GM12878 (cell line): Measurements from ENCODE around the gene TBCD. TPM values are rescaled to one million over a fixed set of nuclear protein-coding genes. Genes with fewer than 3 reads are reported as not detected.

Source experiments
- ATAC-seq: fragments of 200-7000 bp; cut with Tn5 transposase; 3 replicates; pipeline ENCODE4 v1.9.1; 2020; ENCODE audit warnings: mild to moderate bottlenecking, moderate library complexity
- BruUV-seq: library from RNA; stranded (reverse); fragments of 400-500 nt; replicated peaks from 2 replicates; lab custom pipeline; 2021; lab: Mats Ljungman, UMichigan
- CTCF ChIA-PET: fragments of 300-600 bp; sonication (Branson Sonifier 250); formaldehyde crosslinking; extraction: SDS; loops from one replicate; lab custom pipeline; 2021; ENCODE audit warnings: inconsistent platforms; lab: Yijun Ruan, JAX
- POLR2A ChIA-PET: fragments of 350-600 bp; formaldehyde crosslinking; extraction: SDS; loops from one replicate; lab custom pipeline; 2021; ENCODE audit warnings: inconsistent platforms; lab: Charles Lee
- RAD21 ChIA-PET: fragments of 300-600 bp; sonication (Branson Sonifier 250); formaldehyde crosslinking; loops from one replicate; lab custom pipeline; 2023; ENCODE audit warnings: antibody characterized with exemption; ENCODE audit not compliant: unreplicated experiment; lab: Charles Lee
- SMC1A ChIA-PET: fragments of 300-600 bp; sonication (Branson Sonifier 250); formaldehyde crosslinking; loops from one replicate; lab custom pipeline; 2023; ENCODE audit not compliant: unreplicated experiment, uncharacterized antibody; lab: Charles Lee
- DNase-seq: peaks from one replicate; pipeline ENCODE4 v3.0.0-alpha.2; 2011; ENCODE audit warnings: low read depth, low spot score
- FAIRE-seq: peaks from 3 replicates; lab custom pipeline; 2011; peaks lifted over from hg19 to GRCh38; lab: Jason Lieb, UNC
- H2AFZ ChIP-seq: 2 replicates; pipeline ENCODE4 v1.6.0; 2011; ENCODE audit warnings: low read depth, low read length, control low read depth; ENCODE audit not compliant: control insufficient read depth
- H3K27ac ChIP-seq: 2 replicates; pipeline ENCODE4 v1.5.1; 2011; ENCODE audit warnings: control low read depth; ENCODE audit not compliant: control insufficient read depth, insufficient read depth
- H3K27me3 ChIP-seq, 2 experiments: replicated peaks in 1 of 2; 2 replicates each; pipeline versions ENCODE4 v1.6.0 to v1.6.1; 2011; ENCODE audit warnings: low read length in 1 of 2; ENCODE audit not compliant: control insufficient read depth in 2 of 2, insufficient read depth in 2 of 2
- H3K36me3 ChIP-seq, 2 experiments: 2 replicates each; pipeline ENCODE4 v1.5.1; 2011; ENCODE audit warnings: low read length in 1 of 2; ENCODE audit not compliant: control insufficient read depth in 2 of 2, insufficient read depth in 2 of 2
- H3K4me1 ChIP-seq: 2 replicates; pipeline ENCODE4 v1.6.1; 2011; ENCODE audit warnings: mild to moderate bottlenecking, low read length, moderate library complexity, mixed read lengths; ENCODE audit not compliant: control insufficient read depth, insufficient read depth
- H3K4me2 ChIP-seq: 2 replicates; pipeline ENCODE4 v1.6.0; 2011; ENCODE audit warnings: control low read depth; ENCODE audit not compliant: control insufficient read depth, insufficient read depth
- H3K4me3 ChIP-seq: fragments of 200-600 bp; sonication (generic); 2 replicates; pipeline ENCODE4 v1.5.1; 2016
- H3K79me2 ChIP-seq: 2 replicates; pipeline ENCODE4 v1.6.0; 2011; ENCODE audit warnings: low read length; ENCODE audit not compliant: control insufficient read depth, insufficient read depth
- H3K9ac ChIP-seq: 2 replicates; pipeline ENCODE4 v1.8.0; 2011; ENCODE audit warnings: low read length, control low read depth, mixed read lengths; ENCODE audit not compliant: control insufficient read depth, insufficient read depth
- H3K9me3 ChIP-seq: replicated peaks from 3 replicates; pipeline ENCODE4 v1.5.1; 2011; ENCODE audit warnings: mild to moderate bottlenecking, low read length; ENCODE audit not compliant: control insufficient read depth, insufficient read depth
- H4K20me1 ChIP-seq: 2 replicates; pipeline ENCODE4 v1.6.0; 2011; ENCODE audit not compliant: control insufficient read depth, insufficient read depth
- ASH2L ChIP-seq: fragments of 300-600, 200-600 bp; sonication (generic); IDR thresholded peaks from 2 replicates; pipeline ENCODE4 v1.6.1; 2017; ENCODE audit warnings: low read depth, mild to moderate bottlenecking, borderline replicate concordance
- BCL11A ChIP-seq: IDR thresholded peaks from 2 replicates; pipeline ENCODE4 v1.6.1; 2011; ENCODE audit warnings: low read depth, low read length
- BHLHE40 ChIP-seq, 2 experiments: fragments of 450-650 bp in 1 of 2; IDR thresholded peaks; 2 replicates each; pipeline ENCODE4 v1.6.1; 2011 to 2017; ENCODE audit warnings: low read depth in 2 of 2, borderline replicate concordance in 1 of 2, improper control_type of control experiment in 1 of 2, low read length in 1 of 2, mild to moderate bottlenecking in 1 of 2
- CHD4 ChIP-seq: fragments of 200-600 bp; sonication (generic); IDR thresholded peaks from 2 replicates; pipeline ENCODE4 v1.6.1; 2016; ENCODE audit warnings: mild to moderate bottlenecking
- EED ChIP-seq: sonication (generic); IDR thresholded peaks from 2 replicates; pipeline ENCODE4 v1.6.1; 2016; ENCODE audit warnings: antibody characterized with exemption, low read depth
- IKZF1 ChIP-seq: fragments of 450-650 bp; conservative IDR thresholded peaks from 2 replicates; pipeline ENCODE4 v1.6.1; 2017; ENCODE audit warnings: antibody characterized with exemption, mild to moderate bottlenecking
- KDM1A ChIP-seq: fragments of 200-600 bp; sonication (generic); IDR thresholded peaks from 2 replicates; pipeline ENCODE4 v1.6.1; 2016; ENCODE audit warnings: borderline replicate concordance
- NR2C1 ChIP-seq: fragments of 450-650 bp; IDR thresholded peaks from 2 replicates; pipeline ENCODE4 v1.6.1; 2017; ENCODE audit warnings: antibody characterized with exemption, mild to moderate bottlenecking, moderate library complexity
- NRF1 ChIP-seq: conservative IDR thresholded peaks from 2 replicates; pipeline ENCODE4 v1.6.1; 2011; ENCODE audit warnings: mild to moderate bottlenecking, low read depth, low read length, improper control_type of control experiment
- PBX3 ChIP-seq: IDR thresholded peaks from 2 replicates; pipeline ENCODE4 v1.6.1; 2011; ENCODE audit warnings: mild to moderate bottlenecking, low read depth, low read length, moderate library complexity; ENCODE audit not compliant: insufficient replicate concordance
- RAD21 ChIP-seq: IDR thresholded peaks from 2 replicates; pipeline ENCODE4 v1.6.1; 2011; ENCODE audit warnings: mild to moderate bottlenecking, low read depth, low read length, moderate library complexity; ENCODE audit not compliant: insufficient read depth
- RUNX3 ChIP-seq: IDR thresholded peaks from 2 replicates; pipeline ENCODE4 v1.6.1; 2012; ENCODE audit warnings: low read length, inconsistent platforms
- TAF1 ChIP-seq: IDR thresholded peaks from 2 replicates; pipeline ENCODE4 v1.6.1; 2011; ENCODE audit warnings: mild to moderate bottlenecking, low read depth, low read length, borderline replicate concordance
- TCF3 ChIP-seq: IDR thresholded peaks from 2 replicates; pipeline ENCODE4 v1.6.1; 2012; ENCODE audit warnings: low read depth, mild to moderate bottlenecking, low read length, borderline replicate concordance; ENCODE audit not compliant: insufficient read depth
- TCF7 ChIP-seq: IDR thresholded peaks from 2 replicates; pipeline ENCODE4 v1.6.1; 2014; ENCODE audit warnings: antibody characterized with exemption, borderline replicate concordance
- ZNF274 ChIP-seq: IDR thresholded peaks from one replicate; pipeline ENCODE4 v1.8.0; 2011; ENCODE audit not compliant: insufficient read length, insufficient read depth
- WGBS: methylation state at CpG from one replicate; pipeline ENCODE4 v1.1.6; 2016; ENCODE audit warnings: low lambda C conversion rate; ENCODE audit not compliant: insufficient replicate concordance, insufficient coverage; ENCODE audit errors: missing lambda C conversion rate; 5-methylcytosine and 5-hydroxymethylcytosine counted together
- in situ Hi-C: fragments of 300-500 bp; cut with MboI; formaldehyde crosslinking; loops from 9 replicates; pipeline ENCODE4 v1.14.3; 2018; ENCODE audit warnings: mixed read lengths
- intact Hi-C: fragments of 100-400 bp; cut with micrococcal nuclease; formaldehyde crosslinking; loops from one replicate; pipeline ENCODE4 v1.14.2; 2022; ENCODE audit not compliant: unreplicated experiment
- polyA plus RNA-seq, 11 experiments: library from polyadenylated mRNA; depleted of rRNA in 4 of 11; unstranded in 6 of 11; stranded (reverse) in 5 of 11; fragments of >200 nt; fragmentation: Nextera tagmentation in 4 of 11; fragmentation: Illumina TruSeq in 1 of 11; extraction: Ambion mirVana in 4 of 11; extraction: Trizol in 1 of 11; gene quantifications; 1 replicate in 1 of 11; 2 replicates in 10 of 11; pipeline versions ENCODE4 v1.2.1 to v1.2.3, GENCODE V29; 2011 to 2016; ENCODE audit warnings: inconsistent platforms in 2 of 11, missing spikeins in 2 of 11, low read depth in 1 of 11
- total RNA-seq, 4 experiments: library from RNA; depleted of rRNA in 3 of 4; stranded (reverse); fragments of >200 nt in 3 of 4; fragmentation: Illumina TruSeq in 1 of 4; extraction: Trizol in 1 of 4; gene quantifications; 2 replicates each; pipeline versions ENCODE4 v1.2.1 to v1.2.3, GENCODE V29; 2013 to 2021

Gene TBCD
- total and polyA plus RNA-seq, 10 of the 15 experiments (the other 5 are each of a cell fraction or from before 2014, with no cell fraction given): 10.3 to 114 (median 52.4) TPM

GRCh38 chr17:82813299-82814051, 61.6 kb downstream of the TBCD start:
- H3K27me3 ChIP-seq: no peaks in the 10 kb centered on the region
- 91% methylated on average over 23 of the region's 23 CpGs for WGBS
- intact Hi-C loops: no loop called here
- BruUV-seq: no TSS peak
- H3K9me3 ChIP-seq: no peaks in the 10 kb centered on the region
- ATAC-seq: no peak
- no peak overlapping the region for H3K4me2 ChIP-seq
- H2AFZ ChIP-seq: no peak overlapping the region
- RAD21 ChIA-PET: no interaction called here
- in situ Hi-C loops: no loop called here
- POLR2A ChIA-PET: no interaction called here
- FAIRE-seq: no peak
- SMC1A ChIA-PET: no interaction called here
- no peak overlapping the region for H3K4me3 ChIP-seq
- no peak overlapping the region for H3K9ac ChIP-seq
- no peaks in the 10 kb centered on the region for H3K4me1 ChIP-seq
- no peak for DNase-seq
- no peaks in the 10 kb centered on the region for H3K79me2 ChIP-seq
- TF ChIP-seq BHLHE40 (IDR thresholded peaks at IDR 0.05; ENCODE audit: borderline replicate concordance in 1 of 2, low read depth in 2 of 2, low read length in 1 of 2) (no peak), NR2C1 (no peak), ZNF274 (no peak), RAD21 (no peak), RUNX3 (no peak), TCF7 (no peak), ASH2L (no peak), CHD4 (no peak), IKZF1 (no peak), NRF1 (no peak), EED (no peak), KDM1A (no peak), TCF3 (no peak), PBX3 (no peak), BCL11A (no peak), TAF1 (no peak)
- H4K20me1 ChIP-seq: no peaks in the 10 kb centered on the region
- CTCF ChIA-PET: no interaction called here
- peaks cover 0 to 3% of the 10 kb centered on the region in 2 experiments; a peak in 2 of 4 replicates for H3K36me3 ChIP-seq
- no peak overlapping the region for H3K27ac ChIP-seq
